WTC11 (cell line): ENCODE data around the gene KRTAP9-6. TPM values are rescaled to one million over a fixed set of nuclear protein-coding genes. Genes with fewer than 3 reads are reported as not detected.

ENCODE experiments used
- ATAC-seq: fragments of 200-7000 bp; cut with Tn5 transposase; 2 replicates; pipeline ENCODE4 v1.10.0; 2021; ENCODE audit warnings: mild to moderate bottlenecking, moderate library complexity
- CTCF ChIA-PET: fragments of 300-600 bp; sonication (Branson Sonifier 250); formaldehyde crosslinking; loops from one replicate; lab custom pipeline; 2021; ENCODE audit warnings: antibody characterized with exemption; lab: Charles Lee
- POLR2A ChIA-PET: fragments of 350-600 bp; sonication (Branson Sonifier 250); formaldehyde crosslinking; loops from one replicate; lab custom pipeline; 2021; ENCODE audit warnings: antibody characterized with exemption; lab: Charles Lee
- DNase-seq: peaks from one replicate; pipeline ENCODE4 v3.0.0; 2021; ENCODE audit warnings: low spot score
- H3K27ac Mint-ChIP-seq: 2 replicates; pipeline ENCODE4 v1.8.0; 2021; ENCODE audit warnings: mixed read lengths
- H3K27me3 Mint-ChIP-seq: 2 replicates; pipeline ENCODE4 v1.8.0; 2021; ENCODE audit warnings: low read depth, mild to moderate bottlenecking, moderate library complexity, mixed read lengths
- H3K36me3 Mint-ChIP-seq: 2 replicates; pipeline ENCODE4 v1.8.0; 2021; ENCODE audit warnings: mixed read lengths
- H3K4me1 Mint-ChIP-seq: 2 replicates; pipeline ENCODE4 v1.8.0; 2022; ENCODE audit warnings: mixed read lengths
- H3K4me3 Mint-ChIP-seq: 2 replicates; pipeline ENCODE4 v1.8.0; 2021; ENCODE audit warnings: mild to moderate bottlenecking, moderate library complexity, mixed read lengths
- H3K9me3 Mint-ChIP-seq: 2 replicates; pipeline ENCODE4 v1.8.0; 2021; ENCODE audit warnings: mixed read lengths
- AFF4 ChIP-seq: sonication (generic); formaldehyde crosslinking; IDR thresholded peaks from 2 replicates; pipeline ENCODE4 v1.8.1; 2023; ENCODE audit warnings: mild to moderate bottlenecking, missing genetic modification reagents, borderline replicate concordance
- AR ChIP-seq: fragments of 250-450 bp; sonication (Bioruptor Pico); IDR thresholded peaks from 2 replicates; pipeline ENCODE4 v1.9.0; 2021; ENCODE audit warnings: mild to moderate bottlenecking
- ARID4B ChIP-seq: sonication (generic); formaldehyde crosslinking; IDR thresholded peaks from 2 replicates; pipeline ENCODE4 v1.8.0; 2023; ENCODE audit warnings: missing genetic modification reagents, mild to moderate bottlenecking, borderline replicate concordance
- CREM ChIP-seq: sonication (generic); formaldehyde crosslinking; IDR thresholded peaks from 2 replicates; pipeline ENCODE4 v1.8.1; 2022; ENCODE audit warnings: mild to moderate bottlenecking, missing genetic modification reagents, moderate library complexity
- E2F4 ChIP-seq: sonication (generic); formaldehyde crosslinking; IDR thresholded peaks from 2 replicates; pipeline ENCODE4 v1.8.1; 2022; ENCODE audit warnings: low read depth, mild to moderate bottlenecking, moderate library complexity, missing genetic modification reagents, borderline replicate concordance
- ERG ChIP-seq: fragments of 250-450 bp; sonication (Bioruptor Pico); IDR thresholded peaks from 2 replicates; pipeline ENCODE4 v1.8.0; 2021; ENCODE audit warnings: mild to moderate bottlenecking
- ESRRA ChIP-seq: sonication (generic); formaldehyde crosslinking; IDR thresholded peaks from 2 replicates; pipeline ENCODE4 v1.8.1; 2022; ENCODE audit warnings: mild to moderate bottlenecking, missing genetic modification reagents, borderline replicate concordance
- FOXP1 ChIP-seq: sonication (generic); formaldehyde crosslinking; IDR thresholded peaks from 2 replicates; pipeline ENCODE4 v1.8.0; 2022; ENCODE audit warnings: missing genetic modification reagents, mild to moderate bottlenecking, moderate library complexity, borderline replicate concordance
- GABPB1 ChIP-seq: sonication (generic); formaldehyde crosslinking; IDR thresholded peaks from 2 replicates; pipeline ENCODE4 v1.8.1; 2023; ENCODE audit warnings: mild to moderate bottlenecking, missing genetic modification reagents
- IRF1 ChIP-seq: sonication (generic); formaldehyde crosslinking; IDR thresholded peaks from 2 replicates; pipeline ENCODE4 v1.8.0; 2023; ENCODE audit warnings: missing genetic modification reagents
- NR3C1 ChIP-seq: sonication (generic); formaldehyde crosslinking; conservative IDR thresholded peaks from 2 replicates; pipeline ENCODE4 v1.8.1; 2023; ENCODE audit warnings: low read depth, mild to moderate bottlenecking, missing genetic modification reagents
- OVOL2 ChIP-seq: fragments of 250-450 bp; sonication (Bioruptor Pico); IDR thresholded peaks from 2 replicates; pipeline ENCODE4 v1.9.0; 2021; ENCODE audit warnings: mild to moderate bottlenecking, borderline replicate concordance
- RORB ChIP-seq: fragments of 250-450 bp; sonication (Bioruptor Pico); IDR thresholded peaks from 2 replicates; pipeline ENCODE4 v1.9.0; 2021; ENCODE audit warnings: mild to moderate bottlenecking
- TCF7 ChIP-seq: sonication (generic); formaldehyde crosslinking; IDR thresholded peaks from 2 replicates; pipeline ENCODE4 v1.8.0; 2022; ENCODE audit warnings: mild to moderate bottlenecking, low read depth, missing genetic modification reagents, moderate library complexity
- USF1 ChIP-seq: sonication (generic); formaldehyde crosslinking; IDR thresholded peaks from 2 replicates; pipeline ENCODE4 v1.8.0; 2022; ENCODE audit warnings: mild to moderate bottlenecking, missing genetic modification reagents
- ZMAT4 ChIP-seq: fragments of 250-450 bp; sonication (Bioruptor Pico); IDR thresholded peaks from 2 replicates; pipeline ENCODE4 v1.9.0; 2021; ENCODE audit warnings: mild to moderate bottlenecking
- ZNF138 ChIP-seq: sonication (generic); formaldehyde crosslinking; conservative IDR thresholded peaks from 2 replicates; pipeline ENCODE4 v1.8.1; 2022; ENCODE audit warnings: mild to moderate bottlenecking, moderate library complexity, missing genetic modification reagents
- total RNA-seq: library from RNA; stranded (reverse); gene quantifications from 3 replicates; pipeline ENCODE4 v1.2.3, GENCODE V29; 2021

The KRTAP9-6 gene
- total RNA-seq, 1 experiment from 2014 or later = not detected

GRCh38 chr17:41301916-41302901 lies 37.0 kb downstream of the KRTAP9-6 start, which contains the start of gene KRTAP29-1 (continued):
- no peak for TF ChIP-seq E2F4
- no peak for TF ChIP-seq OVOL2 (CRISPR knock-in tag)
- TF ChIP-seq, all 79 proteins: peak for 0

- POLR2A ChIA-PET = no interaction called here
- DNase-seq = no peak
- TF ChIP-seq RORB (CRISPR knock-in tag) (no peak), USF1 (CRISPR knock-in tag) (no peak), AR (CRISPR knock-in tag) (no peak), IRF1 (CRISPR knock-in tag) (no peak), AFF4 (CRISPR knock-in tag) (no peak), CREM (CRISPR knock-in tag) (no peak), ESRRA (no peak), GABPB1 (CRISPR knock-in tag) (no peak), TCF7 (CRISPR knock-in tag) (no peak), FOXP1 (CRISPR knock-in tag) (no peak), ARID4B (CRISPR knock-in tag) (no peak), ZMAT4 (no peak), NR3C1 (CRISPR knock-in tag) (no peak), ERG (CRISPR knock-in tag) (no peak), ZNF138 (no peak), OVOL2 (CRISPR knock-in tag) (no peak)
- TF ChIP-seq, all 79 proteins: peak for 0
- Mint-ChIP-seq H3K4me3 (no peak overlapping the region), H3K27me3 (no peaks in the 10 kb centered on the region; the same call in none of the 2 replicates), H3K4me1 (peaks cover 7% of the 10 kb centered on the region; the same call in 1 of the 2 replicates), H3K27ac (no peak overlapping the region), H3K9me3 (peaks cover 6% of the 10 kb centered on the region; the same call in 1 of the 2 replicates), H3K36me3 (no peaks in the 10 kb centered on the region)
- no peak for ATAC-seq
- CTCF ChIA-PET = interaction anchor here (1.0 kb wide), 1 partner anchor 394 kb away, joined by 3 read pairs; no protein-coding TSS in a partner anchor
Observed at GRCh38 chr17:41302981-41303380, 37.8 kb downstream of the KRTAP9-6 start.
